HG02981 (cell line): ENCODE measurements around the gene ELL2.
"Not testable (repeated sequence)": the region's sequence is repeated elsewhere in the genome, so short reads cannot be mapped to it uniquely, and the experiment has no call there.

Source experiments
- ATAC-seq: cut with Tn5 transposase; IDR thresholded peaks from one replicate; pipeline ENCODE4 v1.9.1; 2021; ENCODE audit warnings: mild to moderate bottlenecking, moderate library complexity; ENCODE audit not compliant: unreplicated experiment

ELL2 gene

DNA sequence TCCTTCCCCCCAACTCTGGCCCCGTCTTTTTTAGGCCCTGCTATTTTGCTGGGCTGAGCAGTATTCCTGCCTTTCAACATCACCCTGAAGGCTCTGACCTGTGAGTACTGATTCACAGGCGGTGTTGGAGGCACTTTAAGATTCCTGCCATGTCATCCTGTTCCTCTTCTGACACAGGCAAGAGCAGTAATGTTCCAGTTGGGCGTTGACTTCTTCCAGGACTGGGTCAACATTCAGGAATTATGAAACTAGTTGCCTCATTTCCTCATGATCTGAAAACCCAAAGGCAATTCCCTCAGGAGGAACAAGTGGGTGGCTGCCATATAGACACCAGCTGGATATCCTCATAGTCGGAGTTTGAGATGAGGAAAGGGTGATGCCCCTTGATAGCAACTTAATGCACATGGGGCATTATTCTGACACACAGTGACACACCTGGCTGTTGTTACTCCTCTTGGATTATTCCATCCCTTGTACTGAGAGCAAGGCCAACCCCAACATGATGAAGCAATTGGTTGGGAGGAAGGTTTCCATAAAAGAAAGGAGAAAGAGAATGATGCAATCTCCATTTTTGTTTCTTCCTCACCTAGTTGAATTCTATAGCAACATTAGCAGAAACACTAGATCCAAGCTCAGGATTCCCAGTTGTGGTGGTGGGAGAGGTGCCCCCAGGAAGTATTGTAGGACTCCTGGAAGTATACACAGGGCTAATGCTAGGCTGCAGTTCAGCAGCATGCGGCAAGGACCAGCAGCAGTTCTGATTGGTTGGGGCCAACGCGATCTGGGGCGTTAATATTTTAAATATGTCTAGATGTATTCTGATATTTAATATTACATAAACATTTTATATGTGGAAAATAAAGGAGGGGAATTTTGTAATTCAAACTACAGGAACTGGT lies 119.5 kb downstream of the ELL2 start:
- ATAC-seq, result no peak

DNA sequence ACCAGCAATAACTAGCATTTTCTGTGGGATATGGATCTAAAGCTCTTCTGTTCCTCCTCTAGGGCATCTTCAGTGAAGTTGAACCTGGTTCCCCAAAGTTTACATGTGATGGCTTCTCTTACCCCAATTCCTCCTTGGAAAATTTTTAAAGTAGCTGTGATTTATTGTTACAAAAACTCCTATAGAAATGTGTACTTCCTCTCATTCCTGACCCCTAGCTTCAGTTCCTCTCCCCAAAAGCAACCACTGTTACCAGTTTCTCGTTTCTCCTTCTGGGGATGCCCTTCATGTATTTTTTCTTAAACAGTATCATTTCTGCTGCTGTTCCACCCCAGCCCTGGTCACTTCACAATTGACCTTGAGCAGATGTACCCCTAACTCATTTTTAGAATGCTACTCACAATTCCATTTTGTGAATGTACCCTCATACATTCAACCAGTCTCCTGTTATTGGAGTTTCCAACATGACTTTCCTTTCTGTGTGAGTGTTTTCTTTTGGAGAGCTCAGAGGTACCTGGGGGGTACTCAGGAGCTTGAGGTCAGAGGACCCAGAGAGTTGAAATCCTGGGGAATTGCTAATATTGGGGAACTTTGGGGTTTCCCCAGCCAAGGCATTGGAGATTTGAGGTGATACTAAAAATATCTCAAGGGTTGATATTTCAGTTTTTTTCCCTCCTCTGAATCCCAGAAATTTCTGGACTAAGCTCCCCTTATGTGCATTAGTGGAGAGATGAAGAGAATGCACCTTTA lies 120.5 kb downstream of the ELL2 start:
- ATAC-seq, result no peak

DNA sequence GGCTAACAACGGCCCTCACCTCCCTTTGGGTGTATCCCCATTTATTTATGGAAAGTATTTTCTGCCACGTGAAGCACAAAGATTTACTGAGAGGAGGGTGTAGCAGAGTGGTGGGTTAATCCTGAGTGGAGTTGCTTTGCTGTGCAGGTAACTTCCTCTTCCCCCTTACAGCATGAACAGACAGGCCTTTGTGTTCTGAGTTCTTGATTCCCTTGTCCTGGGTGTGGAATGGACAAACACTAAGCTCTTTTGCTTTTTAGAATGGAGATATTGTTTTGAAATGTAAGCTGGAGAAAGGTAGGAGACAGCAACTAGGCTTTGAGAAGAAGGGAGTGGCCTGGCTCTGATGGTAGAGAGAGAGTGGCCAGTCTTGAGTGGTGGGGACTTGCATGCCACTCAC lies 122.0 kb downstream of the ELL2 start:
- no peak for ATAC-seq

DNA sequence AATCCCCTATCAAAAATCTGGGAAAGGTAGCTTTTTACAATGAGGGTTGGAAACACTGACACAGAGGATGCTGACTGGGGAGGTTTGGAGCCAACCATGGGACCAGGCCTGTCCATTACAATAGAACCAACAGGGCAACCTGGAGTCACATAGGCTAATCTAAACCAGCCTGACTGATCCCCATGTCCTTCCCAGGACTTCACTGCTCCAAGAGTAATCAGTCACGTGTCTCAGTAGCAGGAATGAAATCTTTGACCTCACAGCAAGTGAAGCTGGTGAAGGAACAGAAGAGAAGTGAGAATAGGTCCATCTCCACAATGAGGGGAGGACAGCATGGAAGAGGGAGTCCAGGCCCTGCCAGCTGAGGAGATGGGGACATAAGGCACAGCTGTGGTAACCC lies 123.1 kb downstream of the ELL2 start:
- no peak for ATAC-seq

DNA sequence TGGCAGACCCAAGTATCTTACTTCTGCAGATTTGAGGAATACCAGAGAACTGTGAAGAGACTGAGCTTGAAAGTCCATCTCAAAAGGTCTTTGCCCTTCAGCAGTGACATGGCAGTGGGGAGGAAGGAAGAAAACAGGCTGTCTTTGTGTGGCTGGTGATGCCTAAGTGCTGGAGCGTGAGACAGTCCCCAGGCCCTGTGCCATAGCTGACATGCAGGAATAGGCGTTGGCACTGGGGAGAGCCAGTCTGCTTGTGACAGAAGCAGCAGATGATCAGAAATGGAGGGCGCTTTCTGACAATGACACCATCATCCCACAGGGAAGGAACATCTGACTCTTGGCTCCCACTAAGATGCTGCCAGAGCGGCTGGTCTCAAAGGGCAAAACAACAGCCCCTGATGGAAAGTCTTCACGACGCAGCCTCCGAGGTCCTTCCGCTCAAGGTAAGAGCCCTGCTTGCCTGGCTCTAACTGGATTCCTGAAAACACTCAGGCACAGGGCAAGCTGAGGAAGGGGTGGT lies 123.6 kb downstream of the ELL2 start:
- ATAC-seq, result no peak

DNA sequence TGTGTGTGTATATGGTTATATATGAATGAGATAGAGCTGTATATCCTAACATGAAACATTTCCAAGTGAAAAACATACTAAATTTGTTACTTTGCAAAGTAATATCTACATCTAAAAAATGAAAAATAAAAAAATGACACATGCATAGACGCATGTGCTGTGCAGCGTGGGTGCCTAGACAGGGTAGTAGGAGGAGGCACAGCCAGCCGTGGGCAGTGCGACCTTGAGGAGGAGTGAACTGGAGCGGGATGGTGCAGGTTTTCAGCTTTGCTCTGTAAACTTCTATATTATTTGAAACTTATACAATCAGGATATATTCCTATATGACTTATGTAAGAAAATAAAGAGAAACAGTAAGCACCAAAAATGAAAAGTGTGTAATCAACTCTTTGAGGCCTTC lies 124.2 kb downstream of the ELL2 start:
- ATAC-seq, result no peak

DNA sequence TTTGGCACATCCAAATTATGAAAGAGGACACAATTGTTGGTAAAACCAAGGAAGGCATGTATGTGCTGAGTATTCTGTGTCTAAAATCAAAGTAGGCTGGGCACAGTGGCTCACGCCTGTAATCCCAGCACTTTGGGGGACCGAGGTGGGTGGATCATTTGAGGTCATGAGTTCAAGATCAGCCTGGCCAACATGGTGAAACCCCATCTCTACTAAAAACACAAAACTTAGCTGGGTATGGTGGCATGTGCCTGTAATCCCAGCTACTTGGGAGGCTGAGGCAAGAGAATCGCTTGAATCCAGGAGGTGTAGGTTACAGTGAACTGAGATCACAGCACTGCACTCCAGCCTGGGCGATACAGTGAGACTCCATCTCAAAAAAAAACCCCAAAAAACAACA lies 124.7 kb downstream of the ELL2 start:
- ATAC-seq, result not testable (repeated sequence)

DNA sequence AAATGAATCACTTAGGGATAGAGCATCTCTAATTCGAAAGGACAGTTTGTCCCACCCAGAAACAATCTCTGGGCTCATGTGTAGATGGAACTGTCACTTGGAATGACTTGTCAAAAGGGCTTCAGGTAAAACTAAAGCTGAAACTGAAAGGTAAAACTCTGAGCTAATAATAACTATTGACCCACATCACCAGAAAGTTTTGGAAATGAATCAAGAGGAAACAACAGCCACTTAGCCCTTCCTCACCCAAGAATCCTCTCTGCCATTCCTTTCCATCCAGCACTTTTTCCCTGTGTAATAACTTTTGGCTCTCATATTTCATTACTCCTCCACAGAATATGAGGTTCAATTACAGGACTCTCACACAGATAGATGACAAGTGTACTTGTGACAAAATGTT lies 125.1 kb downstream of the ELL2 start:
- ATAC-seq, result no peak

DNA sequence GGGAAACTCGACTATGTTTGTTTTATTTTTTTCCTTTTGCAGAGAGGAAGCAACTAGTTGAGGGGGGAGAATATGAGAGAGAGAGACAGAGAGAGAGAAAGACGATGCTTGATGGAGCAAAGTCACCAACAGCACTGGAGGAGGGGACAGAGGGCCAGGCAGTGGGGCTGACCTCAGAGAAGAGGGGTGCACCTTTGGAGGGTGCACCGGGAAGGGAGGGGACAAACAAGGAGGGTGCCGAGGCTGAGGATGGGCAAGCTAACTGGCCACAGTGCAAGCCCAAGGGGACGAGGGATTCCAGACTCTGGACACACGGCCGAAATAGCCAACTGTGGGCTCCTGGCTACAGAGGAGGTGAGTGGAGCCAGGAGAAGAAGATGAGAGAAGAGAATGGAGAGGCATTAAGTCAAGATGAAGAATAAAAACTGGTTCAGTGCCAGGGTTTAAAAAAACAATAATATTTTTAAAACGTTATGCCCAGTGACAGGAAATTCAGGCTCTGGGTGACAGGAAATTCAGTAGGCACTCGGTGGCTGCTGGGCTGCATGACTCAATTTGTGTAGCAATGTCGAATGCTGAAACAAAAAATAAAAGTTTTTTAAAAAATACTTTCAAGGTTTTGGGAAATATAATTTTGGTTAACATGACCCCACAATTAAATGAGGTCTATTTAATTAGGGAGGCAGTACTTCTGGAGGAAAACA lies 125.8 kb downstream of the ELL2 start:
- no peak for ATAC-seq
